NCI-H1048 (cell line): Measurements from ENCODE around the gene PBX4.
"Not testable (repeated sequence)": the region's sequence is repeated elsewhere in the genome, so short reads cannot be mapped to it uniquely, and the experiment has no call there.

Source experiments
- DNase-seq: peaks from one replicate; lab custom pipeline; 2025; lab: John Stamatoyannopoulos, UW

The PBX4 gene

DNA sequence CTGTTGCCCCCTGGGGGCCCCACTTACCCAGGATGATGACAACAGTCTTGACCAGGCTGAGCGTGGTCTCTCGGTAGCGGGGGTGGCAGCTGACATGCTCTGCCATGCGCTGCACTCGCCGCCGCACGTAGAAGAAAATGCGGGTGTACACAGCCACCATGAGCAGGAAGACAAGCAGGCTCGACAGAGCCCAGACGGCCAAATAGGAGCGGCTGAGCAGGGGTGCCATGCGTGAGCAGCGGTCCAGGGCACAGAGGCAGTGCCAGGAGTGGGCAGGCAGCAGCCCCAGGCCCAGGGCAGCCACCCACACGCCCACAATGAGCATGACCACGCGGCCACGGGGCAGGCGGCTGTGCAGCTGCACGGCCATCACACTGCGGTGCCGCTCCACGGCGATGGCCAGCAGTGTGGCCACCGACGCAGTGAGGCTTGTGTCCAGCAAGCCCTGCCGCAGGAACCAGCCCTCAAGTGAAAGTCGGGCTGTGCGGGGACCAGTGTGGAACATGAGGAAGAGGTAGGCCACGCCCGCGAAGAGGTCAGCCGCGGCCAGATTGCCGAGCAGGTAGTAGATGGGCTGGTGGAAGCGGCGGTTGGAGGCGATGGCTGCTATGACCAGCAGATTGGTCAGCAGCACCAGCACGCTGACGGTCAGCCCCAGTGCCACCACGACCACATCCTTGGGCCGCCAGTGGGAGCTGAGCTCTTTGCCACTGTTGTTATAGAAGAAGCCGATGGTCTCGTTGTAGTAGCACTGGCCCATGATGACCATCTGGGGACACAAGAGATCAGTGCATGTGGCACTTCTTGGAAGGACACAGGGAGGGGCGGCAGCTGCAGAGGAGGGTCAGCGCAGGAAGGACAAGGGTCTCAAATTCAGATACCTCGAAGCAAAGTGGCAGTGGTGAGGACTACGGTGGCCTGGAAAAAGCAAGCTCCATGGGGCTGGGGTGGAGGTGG, 8.3 kb upstream of the PBX4 start:
- no peak for DNase-seq

DNA sequence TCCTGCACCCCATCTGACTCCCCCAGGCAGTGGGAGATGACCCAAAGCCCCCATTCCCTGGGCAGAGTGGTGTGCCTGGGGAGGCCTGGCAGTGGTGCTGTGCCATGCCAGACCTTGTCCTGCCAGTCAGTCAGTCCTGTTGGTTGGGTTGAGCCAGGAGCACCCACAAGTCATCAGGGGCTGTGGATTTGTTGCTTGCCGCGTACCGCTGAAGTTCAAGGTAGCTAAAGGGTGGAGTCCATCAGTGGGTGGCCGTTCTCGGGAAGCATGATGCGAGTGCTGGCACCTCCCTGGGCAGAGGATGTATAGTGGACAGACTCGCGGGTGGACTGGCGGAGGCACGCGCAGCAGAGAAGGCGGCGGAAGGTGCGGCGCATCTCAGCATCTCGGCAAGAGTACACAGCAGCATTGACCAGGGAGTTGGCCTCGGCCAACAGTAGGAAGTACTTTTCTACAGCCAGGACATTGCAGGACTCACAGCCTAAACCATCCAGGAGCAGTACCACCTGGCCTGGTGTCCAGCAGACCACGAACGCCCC, 5.6 kb upstream of the PBX4 start:
- no peak for DNase-seq

- DNase-seq, result no peak
These were observed 4.9 kb upstream of the PBX4 start for GRCh38 chr19:19623383-19623782.

- DNase-seq, result no peak
These were observed 1.3 kb upstream of the PBX4 start for GRCh38 chr19:19619849-19620210.

- DNase-seq, result no peak
These were observed 828 bp upstream of the PBX4 start for GRCh38 chr19:19619181-19619848.

- DNase-seq, result no peak
These were observed 3.4 kb downstream of the PBX4 start for GRCh38 chr19:19615086-19615485.

DNA sequence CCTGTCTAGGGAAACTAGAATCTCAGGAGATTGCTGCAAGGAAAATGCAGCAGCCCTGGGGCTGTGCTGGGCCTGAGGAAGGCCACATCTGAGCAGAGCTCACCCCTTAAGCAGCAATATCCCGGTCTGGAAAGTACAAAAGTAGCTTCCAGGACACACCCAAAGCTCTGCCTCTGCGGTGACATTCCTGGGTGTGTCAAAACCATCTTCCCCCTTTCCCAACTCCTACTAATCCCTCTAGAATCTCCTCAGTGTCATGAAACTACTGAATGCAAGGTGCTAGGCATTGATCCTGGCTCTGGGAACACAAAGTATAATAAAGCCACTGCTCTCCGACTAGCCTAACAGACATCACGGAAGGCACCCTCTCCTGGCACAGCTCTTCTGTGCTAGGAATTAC, 5.0 kb downstream of the PBX4 start:
- DNase-seq, result no peak

DNA sequence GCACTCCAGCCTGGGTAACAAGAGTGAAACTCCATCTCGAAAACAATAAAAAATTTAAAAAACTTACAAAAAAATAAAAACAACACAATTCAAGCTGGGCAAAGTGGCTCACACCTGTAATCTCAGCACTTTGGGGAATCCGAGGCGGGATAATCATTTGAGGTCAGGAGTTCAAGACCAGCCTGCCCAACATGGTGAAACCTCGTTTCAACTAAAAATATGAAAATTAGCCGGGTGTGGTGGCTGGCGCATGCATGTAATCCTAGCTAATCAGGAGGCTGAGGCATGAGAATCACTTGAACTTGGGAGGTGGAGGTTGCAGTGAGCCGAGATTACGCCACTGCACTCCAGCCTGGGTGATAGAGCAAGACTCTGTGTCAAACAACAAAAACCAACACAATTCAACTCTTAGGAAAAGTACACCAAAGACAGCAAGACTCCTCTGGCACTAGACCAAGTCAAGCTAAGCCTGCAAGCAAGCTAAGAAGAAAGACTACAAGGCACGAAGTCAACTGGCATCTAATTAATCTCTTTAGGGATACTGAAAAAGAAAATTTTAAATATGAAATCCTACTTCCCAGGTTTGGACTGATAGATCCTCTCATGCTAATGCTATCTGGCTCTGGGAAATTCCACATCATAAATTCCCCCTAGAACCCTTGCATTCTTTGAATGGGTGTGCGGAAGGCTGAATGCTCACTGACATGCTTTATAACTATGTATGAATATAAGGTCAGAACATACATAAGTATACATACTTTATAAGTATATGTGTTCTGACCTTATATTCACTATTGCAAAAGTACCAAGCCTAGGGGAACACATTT, 7.9 kb downstream of the PBX4 start:
- DNase-seq, result no peak

DNA sequence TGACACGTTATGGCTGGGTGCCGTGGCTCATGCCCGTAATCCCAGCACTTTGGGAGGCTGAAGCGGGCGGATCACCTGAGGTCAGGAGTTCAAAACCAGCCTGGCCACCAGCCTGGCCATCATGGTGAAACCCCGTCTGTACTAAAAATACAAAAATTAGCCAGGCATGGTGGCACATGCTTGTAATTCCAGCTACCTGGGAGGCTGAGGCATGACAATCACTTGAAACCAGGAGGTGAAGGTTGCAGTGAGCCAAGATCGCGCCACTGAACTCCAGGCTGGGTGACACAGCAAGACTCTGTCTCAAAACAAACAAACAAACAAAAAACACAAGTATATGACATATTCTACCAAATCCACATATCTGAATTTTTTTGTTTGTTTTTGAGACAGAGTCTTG, 11.8 kb downstream of the PBX4 start:
- DNase-seq, result not testable (repeated sequence)

GRCh38 chr19:19606021-19606420, 12.5 kb downstream of the PBX4 start:
- DNase-seq, result no peak

DNA sequence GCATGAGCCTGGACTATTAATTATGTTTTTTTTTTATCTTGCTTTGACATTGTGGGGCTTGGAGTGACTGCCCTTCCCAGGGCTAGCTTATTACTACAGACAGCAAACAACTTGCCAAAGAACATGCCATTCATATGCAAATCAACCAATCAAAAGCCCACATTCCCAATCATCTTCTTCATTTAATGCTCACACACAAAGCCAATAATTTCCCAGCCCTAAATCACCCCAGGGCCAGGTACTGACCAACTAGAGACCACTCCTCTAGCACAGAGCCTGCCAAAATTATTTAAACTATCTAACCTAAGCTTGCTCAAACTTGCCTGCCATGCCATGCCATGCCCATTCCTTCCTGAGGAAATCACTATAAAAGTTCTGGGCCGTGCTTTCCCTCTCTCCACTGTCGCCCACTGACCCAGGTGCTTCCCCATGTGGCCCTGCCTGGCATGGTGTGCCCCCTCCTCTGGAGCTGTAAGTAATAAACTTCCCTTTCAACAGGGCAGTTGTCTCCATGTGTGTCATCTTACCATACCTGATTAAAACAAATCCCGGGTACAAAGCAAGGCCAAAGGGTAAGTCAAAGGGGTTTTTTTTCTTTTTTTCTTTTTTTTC, 15.7 kb downstream of the PBX4 start:
- DNase-seq, result no peak

- DNase-seq, result no peak
These were observed 16.3 kb downstream of the PBX4 start for GRCh38 chr19:19602136-19602712.

DNA sequence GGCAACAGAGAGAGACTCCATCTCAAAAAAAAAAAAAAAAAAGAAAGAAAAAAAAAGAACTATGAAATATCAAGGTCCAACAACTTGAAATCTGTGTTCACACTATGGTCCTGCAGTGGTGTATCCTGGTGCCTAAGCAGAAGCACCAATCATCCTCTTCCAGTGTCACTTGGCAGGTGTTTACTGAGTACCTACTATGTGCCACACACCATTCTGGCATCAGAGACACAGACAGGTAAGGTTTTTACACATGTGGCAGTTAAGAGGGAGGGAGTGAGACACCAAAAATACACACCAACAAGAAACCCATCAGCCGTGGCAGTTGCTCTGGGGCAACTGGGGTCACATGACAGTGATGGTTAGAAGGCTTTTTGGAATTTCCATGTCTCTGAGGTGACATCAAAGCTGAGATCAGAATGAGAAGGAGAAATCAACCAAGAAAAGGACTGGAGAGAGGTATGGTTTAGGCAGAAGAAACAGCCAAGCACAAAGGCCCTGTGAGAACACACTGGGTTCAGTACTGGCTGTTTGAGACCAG, 17.6 kb downstream of the PBX4 start:
- DNase-seq, result no peak

GRCh38 chr19:19598728-19599451, 19.6 kb downstream of the PBX4 start:
- not testable (repeated sequence) for DNase-seq

DNA sequence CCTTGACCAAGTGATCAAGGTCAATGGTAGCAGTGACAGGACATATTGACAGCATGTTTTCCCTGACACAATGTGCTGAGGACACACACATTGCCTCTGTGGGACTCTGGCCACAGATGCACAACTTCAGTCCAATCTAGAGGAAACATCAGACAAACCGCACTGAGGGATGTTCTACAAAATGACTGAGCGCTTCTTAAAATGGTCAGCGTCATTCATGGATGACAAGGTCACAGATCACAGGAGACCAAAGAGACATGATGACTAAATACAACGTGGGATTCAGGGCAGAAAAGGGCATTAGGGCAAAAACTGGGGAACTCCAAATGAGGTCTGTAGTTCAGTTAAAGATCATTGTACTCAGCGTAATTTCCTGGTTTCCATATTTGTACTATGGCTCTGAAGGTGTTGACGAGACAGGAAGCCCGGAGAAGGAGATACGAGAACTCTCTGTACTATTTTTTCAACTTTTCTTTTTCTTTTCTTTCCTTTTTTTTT, 20.6 kb downstream of the PBX4 start:
- no peak for DNase-seq

DNA sequence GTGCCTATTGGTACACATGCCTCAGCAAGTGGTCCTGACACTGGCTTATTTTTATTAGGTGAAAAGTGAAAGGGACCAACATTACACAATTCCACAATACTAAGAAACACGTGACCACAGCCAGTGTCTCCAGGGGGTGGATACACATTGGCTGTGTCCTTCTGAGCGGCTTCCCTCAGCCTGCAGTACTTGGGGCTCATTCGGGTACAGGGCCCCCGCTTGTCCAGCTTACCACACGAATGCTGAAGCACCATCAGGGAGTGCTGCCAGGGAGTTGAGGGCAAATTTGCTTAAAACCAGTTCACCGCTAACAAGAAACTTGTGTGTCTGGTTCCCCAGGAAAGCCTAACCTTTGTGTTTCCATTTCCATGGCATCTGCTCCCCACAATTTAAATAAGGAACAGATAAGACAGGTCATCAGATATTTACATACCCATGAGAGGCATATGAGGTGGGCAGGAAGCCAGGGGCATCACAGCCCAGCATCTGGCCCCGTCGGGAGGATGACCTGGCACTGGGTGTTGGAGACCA, 23.3 kb downstream of the PBX4 start:
- no peak for DNase-seq

DNA sequence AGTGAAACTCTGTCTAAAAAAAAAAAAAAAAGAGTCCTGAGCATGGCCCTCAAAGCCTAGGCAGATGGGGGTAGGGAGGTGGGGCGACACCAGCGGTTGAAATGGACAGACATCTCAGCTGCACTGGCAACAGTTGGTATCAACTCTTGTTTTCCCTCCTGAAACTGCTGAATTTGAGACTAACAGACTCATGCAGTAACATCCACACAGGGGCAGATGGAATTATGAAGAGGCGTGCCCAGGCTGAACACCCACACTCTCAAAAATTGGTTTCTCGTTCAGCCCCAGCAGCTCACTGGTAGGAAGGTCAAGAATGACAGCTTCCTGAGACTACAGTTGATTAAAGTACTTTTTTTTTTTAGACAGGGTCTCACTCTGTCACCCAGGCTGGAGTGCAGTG, 24.1 kb downstream of the PBX4 start:
- DNase-seq, result no peak

GRCh38 chr19:19592690-19593089, 25.8 kb downstream of the PBX4 start:
- no peak for DNase-seq

DNA sequence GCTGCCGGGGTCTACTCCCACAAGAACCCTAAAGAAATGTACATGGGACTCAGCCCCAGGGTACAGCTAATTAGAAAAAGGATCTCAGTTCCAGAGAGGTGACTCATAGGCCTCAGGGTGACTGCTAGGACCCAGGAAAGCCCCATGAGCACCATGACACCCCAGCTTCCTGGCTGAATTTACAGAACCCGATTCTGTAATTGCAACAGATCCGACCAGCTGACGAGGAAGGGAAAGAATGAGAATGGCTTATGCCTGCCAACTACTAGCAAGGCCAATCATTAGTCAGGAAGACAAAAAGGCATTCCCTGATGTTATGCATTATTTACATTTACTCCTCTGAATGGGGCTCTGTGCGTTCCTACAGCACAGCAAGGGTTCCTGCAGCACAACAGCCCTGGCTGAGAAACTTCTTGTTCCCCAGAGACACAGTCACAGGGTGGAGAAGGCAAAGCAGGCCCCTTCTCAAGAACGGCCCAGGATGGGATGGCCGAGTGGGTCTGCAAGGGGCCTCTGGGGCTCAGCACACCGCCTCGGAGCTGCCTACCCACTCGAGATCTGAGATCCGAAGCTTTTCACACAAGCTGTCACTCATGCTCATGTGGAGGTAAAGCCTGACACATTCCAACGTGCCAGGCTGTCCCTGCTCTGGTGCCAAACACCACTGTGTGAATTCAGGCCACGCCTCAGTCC, 27.2 kb downstream of the PBX4 start:
- no peak for DNase-seq
